Tibial nerve (tissue), 4 donors: Measurements from ENCODE around the gene SFRP2. TPM values are rescaled to one million over a fixed set of nuclear protein-coding genes. Genes with fewer than 3 reads are reported as not detected.

Source experiments
- DNase-seq, 2 donors: peaks; one replicate each; pipeline ENCODE4 v3.0.0-alpha.2; 2019; ENCODE audit warnings: low spot score in 2 of 2
- H3K27ac ChIP-seq, 4 donors: fragments of 200-600 bp; sonication (generic) in 3 of 4; one replicate each; pipeline ENCODE4 v1.5.1; 2017 to 2019; ENCODE audit warnings: mild to moderate bottlenecking in 1 of 4
- H3K27me3 ChIP-seq, 2 donors: fragments of 200-600 bp; sonication (generic) in 1 of 2; one replicate each; pipeline versions ENCODE4 v1.5.1 to v1.6.0; 2017 to 2019
- H3K36me3 ChIP-seq, 3 donors: fragments of 200-600 bp; sonication (generic); one replicate each; pipeline ENCODE4 v1.5.1; 2018 to 2019
- H3K4me1 ChIP-seq, 4 donors: fragments of 200-600 bp; sonication (generic) in 3 of 4; one replicate each; pipeline ENCODE4 v1.5.1; 2017 to 2019
- H3K4me3 ChIP-seq, 4 donors: fragments of 200-600 bp; sonication (generic) in 3 of 4; one replicate each; pipeline ENCODE4 v1.5.1; 2017 to 2019; ENCODE audit warnings: mild to moderate bottlenecking in 1 of 4, moderate library complexity in 1 of 4
- H3K9me3 ChIP-seq, 4 donors: fragments of 200-600 bp; sonication (generic) in 3 of 4; one replicate each; pipeline ENCODE4 v1.5.1; 2017 to 2019
- CTCF ChIP-seq, 5 experiments: fragments of 200-600 bp in 3 of 5; fragments of 450-650 bp in 2 of 5; sonication (generic) in 3 of 5; IDR thresholded peaks; one replicate each; pipeline ENCODE4 v1.5.1; 2016 to 2019; ENCODE audit warnings: antibody characterized with exemption in 5 of 5, mild to moderate bottlenecking in 3 of 5, moderate library complexity in 2 of 5
- EP300 ChIP-seq, 2 donors: sonication (generic); formaldehyde crosslinking; IDR thresholded peaks; one replicate each; pipeline ENCODE4 v1.6.1; 2017; ENCODE audit warnings: antibody characterized with exemption in 2 of 2, mild to moderate bottlenecking in 1 of 2
- POLR2A ChIP-seq, 2 donors: fragments of 450-650 bp; IDR thresholded peaks; one replicate each; pipeline ENCODE4 v1.6.1; 2017; ENCODE audit warnings: antibody characterized with exemption in 2 of 2, mild to moderate bottlenecking in 2 of 2, moderate library complexity in 2 of 2
- WGBS, 2 donors: methylation state at CpG; one replicate each; pipeline ENCODE4 v1.1.5; 2018; 5-methylcytosine and 5-hydroxymethylcytosine counted together
- total RNA-seq, 4 donors: library from RNA; depleted of rRNA; stranded (reverse); fragments of >200 nt; gene quantifications; one replicate each; pipeline ENCODE4 v1.1.0, GENCODE V29; 2016

SFRP2 gene
- total RNA-seq, 4 donors from 2014 or later: 9.9 to 38.0 (median 21.8) TPM

DNA sequence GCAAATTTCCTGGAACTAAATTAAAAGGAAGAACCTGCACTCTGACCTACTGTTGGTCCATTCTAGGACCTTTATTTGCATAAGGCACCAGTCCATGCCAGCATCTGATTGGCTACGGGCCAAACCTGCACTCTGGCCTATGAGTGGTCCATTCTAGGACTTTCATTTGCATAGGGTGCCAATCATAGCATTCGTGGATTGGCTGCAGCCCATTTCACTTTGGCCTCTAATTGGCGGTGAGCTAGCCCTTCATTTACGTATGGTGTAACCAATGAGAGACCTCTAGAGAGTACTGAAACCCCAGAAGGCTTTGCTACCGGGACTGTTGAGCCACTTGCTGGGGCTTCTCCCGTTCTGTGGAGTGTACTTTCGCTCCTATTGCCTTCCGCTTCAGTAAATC is 23.0 kb downstream of the SFRP2 start:
- DNase-seq: no peak
- H3K9me3 ChIP-seq: no peaks in the 10 kb centered on the region
- H3K4me3 ChIP-seq: no peak overlapping the region
- H3K36me3 ChIP-seq: no peaks in the 10 kb centered on the region
- TF ChIP-seq POLR2A (IDR thresholded peaks at IDR 0.05): no peak
- no peak for TF ChIP-seq CTCF (IDR thresholded peaks at IDR 0.05)
- TF ChIP-seq EP300 (IDR thresholded peaks at IDR 0.05): no peak
- peaks cover 0 to under 1% of the 10 kb centered on the region in 2 donors for H3K27me3 ChIP-seq
- H3K4me1 ChIP-seq: no peaks in the 10 kb centered on the region
- H3K27ac ChIP-seq: no peak overlapping the region
- 92 to 93% methylated on average over 8 of the region's 8 CpGs for WGBS, 2 donors

DNA sequence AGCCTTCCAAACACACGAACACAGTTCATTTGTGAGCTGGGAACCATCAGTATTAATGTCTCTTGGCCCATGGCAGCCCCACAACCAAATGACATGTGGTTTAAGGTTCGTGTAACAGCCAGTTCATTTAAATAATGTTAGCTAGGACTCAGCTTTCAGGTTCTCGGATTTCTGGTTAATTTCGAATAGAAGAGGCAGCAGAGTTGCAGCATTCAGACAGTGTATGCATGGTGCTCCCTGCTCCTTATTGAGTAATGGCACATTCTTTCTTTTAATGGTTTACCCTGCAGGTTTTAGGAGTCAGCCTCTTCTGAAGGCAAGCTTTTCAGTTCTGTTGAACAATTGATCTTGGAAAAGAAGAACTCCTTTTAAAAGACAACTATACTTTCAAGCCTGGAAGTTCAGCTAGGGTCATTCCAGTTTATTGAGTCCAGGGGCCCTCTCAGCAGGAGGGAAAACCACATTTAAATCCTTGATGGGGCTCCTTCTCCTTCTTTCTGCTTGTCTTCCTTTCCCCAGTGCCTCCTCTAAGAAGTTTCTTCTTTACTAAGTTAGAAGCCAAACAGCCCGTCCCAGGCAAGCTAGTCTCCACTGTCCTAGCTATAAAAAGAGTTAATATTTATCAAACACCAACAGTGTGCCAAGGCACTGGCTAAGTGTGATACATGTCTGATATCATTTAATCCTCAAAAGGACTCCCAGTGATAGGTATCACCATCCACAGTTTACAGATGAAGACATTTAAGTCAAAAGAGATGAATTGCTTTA is 24.1 kb downstream of the SFRP2 start:
- no peak overlapping the region for H3K4me3 ChIP-seq
- H3K9me3 ChIP-seq: no peaks in the 10 kb centered on the region
- no peak for TF ChIP-seq EP300 (IDR thresholded peaks at IDR 0.05)
- TF ChIP-seq POLR2A (IDR thresholded peaks at IDR 0.05): no peak
- TF ChIP-seq CTCF (IDR thresholded peaks at IDR 0.05): no peak
- H3K27me3 ChIP-seq: peaks cover 0 to 11% of the 10 kb centered on the region in 2 donors
- 42 to 50% methylated on average over 5 of the region's 5 CpGs for WGBS, 2 donors
- peaks cover 0 to 4% (median 0%) of the 10 kb centered on the region in 4 donors for H3K4me1 ChIP-seq
- no peak overlapping the region for H3K27ac ChIP-seq
- H3K36me3 ChIP-seq: no peaks in the 10 kb centered on the region
- no peak for DNase-seq

- TF ChIP-seq POLR2A (IDR thresholded peaks at IDR 0.05) (no peak), EP300 (IDR thresholded peaks at IDR 0.05) (no peak), CTCF (IDR thresholded peaks at IDR 0.05) (no peak)
- WGBS, 2 donors: 97% methylated on average over 1 of the region's 1 CpG
Observed at GRCh38 chr4:153763404-153763803, 25.5 kb downstream of the SFRP2 start.

GRCh38 chr4:153759407-153760316 is 29.2 kb downstream of the SFRP2 start, which contains the start of gene RNF175:
Gene RNF175 (minus strand): TSS chr4:153760024. CDS start chr4:153759862, 162 bp downstream.
- peaks cover 0 to 8% (median 0%) of the 10 kb centered on the region in 4 donors for H3K9me3 ChIP-seq
- no peak within 1 kb of the TSS for H3K27ac ChIP-seq
- WGBS, 2 donors: 8 to 11% methylated on average over 25 to 71 of the region's 76 CpGs
- TF ChIP-seq CTCF (IDR thresholded peaks at IDR 0.05) (no peak), POLR2A (IDR thresholded peaks at IDR 0.05) (no peak), EP300 (IDR thresholded peaks at IDR 0.05) (no peak)
- H3K4me1 ChIP-seq: peaks cover 0 to 12% (median 0%) of the 10 kb centered on the region in 4 donors
- peaks cover 0 to 25% of the 10 kb centered on the region in 2 donors for H3K27me3 ChIP-seq
- H3K4me3 ChIP-seq: peak within 1 kb of the TSS; percentile 13 to 49 (median 38)
- no peaks in the 10 kb centered on the region for H3K36me3 ChIP-seq
- DNase-seq: no peak

More at GRCh38 chr4:153763404-153763803, 25.5 kb downstream of the SFRP2 start:
- no peaks in the 10 kb centered on the region for H3K9me3 ChIP-seq
- H3K4me3 ChIP-seq: no peak overlapping the region
- DNase-seq: no peak
- H3K4me1 ChIP-seq: peaks cover 0 to 12% (median 0%) of the 10 kb centered on the region in 4 donors
- H3K36me3 ChIP-seq: no peaks in the 10 kb centered on the region
- H3K27me3 ChIP-seq: peaks cover 0 to 22% of the 10 kb centered on the region in 2 donors
- H3K27ac ChIP-seq: no peak overlapping the region
